Measurements from ENCODE around the gene SLC26A11. TPM values are rescaled to one million over a fixed set of nuclear protein-coding genes. Genes with fewer than 3 reads are reported as not detected.

The SLC26A11 gene
- polyA plus RNA-seq, 2 of the 4 experiments (the other 2 are of a cell fraction): 8.3 to 13.7 TPM

DNA sequence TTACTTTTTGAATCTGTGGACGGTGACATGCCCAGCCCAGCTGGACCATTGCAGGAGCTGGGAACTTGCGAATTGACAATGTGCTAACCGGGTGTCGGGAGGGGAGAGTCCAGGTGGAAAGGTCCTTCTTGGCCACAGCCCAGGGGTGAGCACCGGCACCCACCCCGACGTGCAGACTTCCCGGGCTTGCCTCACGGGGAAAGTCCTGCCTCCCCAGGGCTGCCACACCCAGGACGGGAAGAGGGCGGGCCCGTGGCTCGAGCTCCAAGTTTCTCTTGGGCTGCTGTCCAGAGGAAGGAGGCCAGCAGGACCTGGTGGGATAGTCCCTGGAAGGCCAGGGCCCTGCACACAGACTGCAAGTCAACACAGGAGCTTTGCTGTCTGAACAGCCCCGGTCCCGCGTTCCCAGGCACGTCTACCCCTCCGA lies 32.7 kb upstream of the SLC26A11 start:
- FAIRE-seq: no peak
- WGBS (ENCODE audit: missing lambda C conversion rate): 34% methylated on average over 18 of the region's 18 CpGs
- H3K4me1 ChIP-seq: peaks cover 15% of the 10 kb centered on the region
- peak overlapping the region; percentile 67 to 70 for H3K27ac ChIP-seq
- peak overlapping the region; percentile 87 for H3K4me2 ChIP-seq
- H3K9me3 ChIP-seq: no peaks in the 10 kb centered on the region
- H3K4me3 ChIP-seq: peak overlapping the region; percentile 27; the same call in 1 of the 3 replicates
- ChIA-PET POLR2A (interaction anchor here (0.5 to 1.1 kb wide), 2 partner anchors 42 to 86 kb away, joined by 3 read pairs; partner anchors contain the start of gene GAA), CTCF (interaction anchor here (1.3 to 7.9 kb wide), 4 partner anchors 9 to 86 kb away, joined by 4 to 60 read pairs (median 12); partner anchors contain the start of gene GAA)
- DNase-seq (ENCODE audit: low read depth in 1 of 2, low spot score in 1 of 2): peak in 1 of 2 experiments; percentile 51
- peak; percentile 30 to 70; a peak in 5 of 6 replicates for ATAC-seq
- TF ChIP-seq FOXS1 (CRISPR knock-in tag; IDR thresholded peaks at IDR 0.05): no peak
- TF ChIP-seq, protein P1, sequence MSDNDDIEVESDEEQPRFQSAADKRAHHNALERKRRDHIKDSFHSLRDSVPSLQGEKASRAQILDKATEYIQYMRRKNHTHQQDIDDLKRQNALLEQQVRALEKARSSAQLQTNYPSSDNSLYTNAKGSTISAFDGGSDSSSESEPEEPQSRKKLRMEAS (IDR thresholded peaks at IDR 0.05): 0 out of 2 replicates have a peak, but pooled peaks have one; percentile 29
- TF ChIP-seq SREBF2 (IDR thresholded peaks at IDR 0.05): no peak
- TF ChIP-seq HOXB5 (CRISPR knock-in tag; IDR thresholded peaks at IDR 0.05): no peak

DNA sequence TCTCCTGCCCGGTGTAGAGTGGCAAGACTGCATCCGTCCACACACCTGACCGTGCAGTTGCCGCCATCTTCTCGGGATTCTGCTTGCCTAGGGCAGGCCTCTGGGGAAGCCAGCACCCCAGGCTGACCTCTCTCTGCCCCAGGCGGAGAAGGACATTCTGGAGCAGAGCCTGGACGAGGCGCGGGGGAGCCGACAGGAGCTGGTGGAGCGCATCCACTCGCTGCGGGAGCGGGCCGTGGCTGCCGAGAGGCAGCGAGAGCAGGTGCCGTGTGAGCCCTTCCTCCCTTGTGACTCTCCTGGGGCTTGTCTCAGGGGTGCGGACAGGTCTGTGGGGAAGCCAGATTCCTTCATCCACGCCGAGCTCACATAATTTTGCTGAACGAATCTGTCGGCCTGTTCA lies 30.6 kb upstream of the SLC26A11 start:
- TF ChIP-seq POLR2AphosphoS2 (conservative IDR thresholded peaks at IDR 0.05; ENCODE audit: low read length) (no peak), CEBPB (IDR thresholded peaks at IDR 0.05) (no peak), ZC3H11A (IDR thresholded peaks at IDR 0.05) (no peak), JUNB (IDR thresholded peaks at IDR 0.05) (no peak), RFX5 (IDR thresholded peaks at IDR 0.05) (no peak), ESRRA (IDR thresholded peaks at IDR 0.05; ENCODE audit: borderline replicate concordance, low read length) (no peak), GATA3 (IDR thresholded peaks at IDR 0.05; ENCODE audit: borderline replicate concordance) (no peak), TFCP2L1 (CRISPR knock-in tag; IDR thresholded peaks at IDR 0.05) (no peak), EHF (CRISPR knock-in tag; IDR thresholded peaks at IDR 0.05) (no peak), EP300 (IDR thresholded peaks at IDR 0.05) (no peak), JUN (IDR thresholded peaks at IDR 0.05) (no peak)
- TF ChIP-seq, protein P2, sequence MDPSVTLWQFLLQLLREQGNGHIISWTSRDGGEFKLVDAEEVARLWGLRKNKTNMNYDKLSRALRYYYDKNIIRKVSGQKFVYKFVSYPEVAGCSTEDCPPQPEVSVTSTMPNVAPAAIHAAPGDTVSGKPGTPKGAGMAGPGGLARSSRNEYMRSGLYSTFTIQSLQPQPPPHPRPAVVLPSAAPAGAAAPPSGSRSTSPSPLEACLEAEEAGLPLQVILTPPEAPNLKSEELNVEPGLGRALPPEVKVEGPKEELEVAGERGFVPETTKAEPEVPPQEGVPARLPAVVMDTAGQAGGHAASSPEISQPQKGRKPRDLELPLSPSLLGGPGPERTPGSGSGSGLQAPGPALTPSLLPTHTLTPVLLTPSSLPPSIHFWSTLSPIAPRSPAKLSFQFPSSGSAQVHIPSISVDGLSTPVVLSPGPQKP (IDR thresholded peaks at IDR 0.05; ENCODE audit: low read depth, low read length): no peak
- TF ChIP-seq, protein P3, sequence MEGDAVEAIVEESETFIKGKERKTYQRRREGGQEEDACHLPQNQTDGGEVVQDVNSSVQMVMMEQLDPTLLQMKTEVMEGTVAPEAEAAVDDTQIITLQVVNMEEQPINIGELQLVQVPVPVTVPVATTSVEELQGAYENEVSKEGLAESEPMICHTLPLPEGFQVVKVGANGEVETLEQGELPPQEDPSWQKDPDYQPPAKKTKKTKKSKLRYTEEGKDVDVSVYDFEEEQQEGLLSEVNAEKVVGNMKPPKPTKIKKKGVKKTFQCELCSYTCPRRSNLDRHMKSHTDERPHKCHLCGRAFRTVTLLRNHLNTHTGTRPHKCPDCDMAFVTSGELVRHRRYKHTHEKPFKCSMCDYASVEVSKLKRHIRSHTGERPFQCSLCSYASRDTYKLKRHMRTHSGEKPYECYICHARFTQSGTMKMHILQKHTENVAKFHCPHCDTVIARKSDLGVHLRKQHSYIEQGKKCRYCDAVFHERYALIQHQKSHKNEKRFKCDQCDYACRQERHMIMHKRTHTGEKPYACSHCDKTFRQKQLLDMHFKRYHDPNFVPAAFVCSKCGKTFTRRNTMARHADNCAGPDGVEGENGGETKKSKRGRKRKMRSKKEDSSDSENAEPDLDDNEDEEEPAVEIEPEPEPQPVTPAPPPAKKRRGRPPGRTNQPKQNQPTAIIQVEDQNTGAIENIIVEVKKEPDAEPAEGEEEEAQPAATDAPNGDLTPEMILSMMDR (IDR thresholded peaks at IDR 0.05): no peak
- TF ChIP-seq, protein P4, sequence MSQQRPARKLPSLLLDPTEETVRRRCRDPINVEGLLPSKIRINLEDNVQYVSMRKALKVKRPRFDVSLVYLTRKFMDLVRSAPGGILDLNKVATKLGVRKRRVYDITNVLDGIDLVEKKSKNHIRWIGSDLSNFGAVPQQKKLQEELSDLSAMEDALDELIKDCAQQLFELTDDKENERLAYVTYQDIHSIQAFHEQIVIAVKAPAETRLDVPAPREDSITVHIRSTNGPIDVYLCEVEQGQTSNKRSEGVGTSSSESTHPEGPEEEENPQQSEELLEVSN (IDR thresholded peaks at IDR 0.05; ENCODE audit: borderline replicate concordance, low read depth): no peak
- TF ChIP-seq, protein P5, sequence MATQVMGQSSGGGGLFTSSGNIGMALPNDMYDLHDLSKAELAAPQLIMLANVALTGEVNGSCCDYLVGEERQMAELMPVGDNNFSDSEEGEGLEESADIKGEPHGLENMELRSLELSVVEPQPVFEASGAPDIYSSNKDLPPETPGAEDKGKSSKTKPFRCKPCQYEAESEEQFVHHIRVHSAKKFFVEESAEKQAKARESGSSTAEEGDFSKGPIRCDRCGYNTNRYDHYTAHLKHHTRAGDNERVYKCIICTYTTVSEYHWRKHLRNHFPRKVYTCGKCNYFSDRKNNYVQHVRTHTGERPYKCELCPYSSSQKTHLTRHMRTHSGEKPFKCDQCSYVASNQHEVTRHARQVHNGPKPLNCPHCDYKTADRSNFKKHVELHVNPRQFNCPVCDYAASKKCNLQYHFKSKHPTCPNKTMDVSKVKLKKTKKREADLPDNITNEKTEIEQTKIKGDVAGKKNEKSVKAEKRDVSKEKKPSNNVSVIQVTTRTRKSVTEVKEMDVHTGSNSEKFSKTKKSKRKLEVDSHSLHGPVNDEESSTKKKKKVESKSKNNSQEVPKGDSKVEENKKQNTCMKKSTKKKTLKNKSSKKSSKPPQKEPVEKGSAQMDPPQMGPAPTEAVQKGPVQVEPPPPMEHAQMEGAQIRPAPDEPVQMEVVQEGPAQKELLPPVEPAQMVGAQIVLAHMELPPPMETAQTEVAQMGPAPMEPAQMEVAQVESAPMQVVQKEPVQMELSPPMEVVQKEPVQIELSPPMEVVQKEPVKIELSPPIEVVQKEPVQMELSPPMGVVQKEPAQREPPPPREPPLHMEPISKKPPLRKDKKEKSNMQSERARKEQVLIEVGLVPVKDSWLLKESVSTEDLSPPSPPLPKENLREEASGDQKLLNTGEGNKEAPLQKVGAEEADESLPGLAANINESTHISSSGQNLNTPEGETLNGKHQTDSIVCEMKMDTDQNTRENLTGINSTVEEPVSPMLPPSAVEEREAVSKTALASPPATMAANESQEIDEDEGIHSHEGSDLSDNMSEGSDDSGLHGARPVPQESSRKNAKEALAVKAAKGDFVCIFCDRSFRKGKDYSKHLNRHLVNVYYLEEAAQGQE (IDR thresholded peaks at IDR 0.05): no peak
- Histone ChIP-seq H3K9me3 (no peaks in the 10 kb centered on the region), H3K4me3 (no peak overlapping the region), H3K4me1 (peaks cover 15% of the 10 kb centered on the region), H3K4me2 (no peak overlapping the region), H3K27ac (no peak overlapping the region)
- ChIA-PET POLR2A (no interaction called here), CTCF (interaction anchor here (1.2 to 3.9 kb wide), 4 partner anchors 10 to 107 kb away, joined by 3 to 18 read pairs (median 6); partner anchors contain the start of gene GAA)
- DNase-seq (ENCODE audit: low read depth in 1 of 2, low spot score in 1 of 2): no peak
- ATAC-seq: no peak
- FAIRE-seq: no peak
- WGBS (ENCODE audit: missing lambda C conversion rate): 91% methylated on average over 23 of the region's 23 CpGs

Measured in A549 (cell line).